Stimulated activated CD8-positive, alpha-beta memory T cell treated with anti-CD3 and anti-CD28 coated beads, Interleukin-2, amount 100 ng/mL, for 48 hours (primary cell): ENCODE data around the gene PIGV.
"Not testable (repeated sequence)": the region's sequence is repeated elsewhere in the genome, so short reads cannot be mapped to it uniquely, and the experiment has no call there.

Source experiments
- DNase-seq, 2 donors: peaks; one replicate each; pipeline ENCODE4 v3.0.0-alpha.2; 2020; ENCODE audit warnings: low read depth in 2 of 2

The PIGV gene

GRCh38 chr1:26833432-26834405, 46.0 kb downstream of the PIGV start:
- DNase-seq = peak; percentile 68 to 73

- not testable (repeated sequence) for DNase-seq
Measured at GRCh38 chr1:26837665-26838064, 49.9 kb downstream of the PIGV start.

- peak in 1 of 2 donors; percentile 38 for DNase-seq
Measured at GRCh38 chr1:26838474-26839338, 51.0 kb downstream of the PIGV start.

- no peak for DNase-seq
Measured at GRCh38 chr1:26839339-26839722, 51.6 kb downstream of the PIGV start.

GRCh38 chr1:26839779-26840178, 52.0 kb downstream of the PIGV start:
- DNase-seq = no peak

DNA sequence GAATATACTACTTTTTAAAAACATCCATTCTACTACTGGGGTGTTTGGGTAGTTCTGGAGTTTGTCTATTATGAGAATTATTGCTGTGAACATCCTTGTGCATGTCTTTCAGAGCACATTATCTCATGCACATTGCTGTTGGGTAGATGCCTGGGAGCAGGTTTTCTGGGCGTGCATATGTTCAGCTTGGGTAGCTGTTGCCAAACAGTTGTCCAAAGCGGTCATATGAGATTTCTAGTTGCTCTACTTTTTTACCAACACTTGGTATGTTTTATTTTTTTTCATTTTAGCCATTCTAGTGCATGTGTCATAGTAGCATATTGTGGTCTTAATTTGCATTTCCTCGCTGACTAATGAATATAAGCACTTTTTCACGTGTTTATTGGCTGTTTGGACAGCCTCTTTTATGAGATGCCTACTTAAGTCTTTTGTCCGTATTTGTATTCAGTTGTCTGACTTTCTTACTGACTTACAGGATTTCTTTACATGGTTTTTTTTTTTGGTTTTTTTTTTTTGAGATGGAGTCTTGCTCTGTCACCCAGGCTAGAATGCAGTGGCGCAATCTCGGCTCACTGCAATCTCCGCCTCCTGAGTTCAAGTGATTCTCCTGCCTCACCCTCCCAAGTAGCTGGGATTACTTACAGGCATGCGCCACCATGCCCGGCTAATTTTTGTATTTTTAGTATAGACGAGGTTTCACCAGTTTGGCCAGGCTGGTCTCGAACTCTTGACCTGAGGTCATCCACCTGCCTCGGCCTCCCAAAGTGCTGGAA, 56.9 kb downstream of the PIGV start:
- no peak for DNase-seq

- not testable (repeated sequence) for DNase-seq
Measured at GRCh38 chr1:26847826-26848225, 60.1 kb downstream of the PIGV start.
